Amygdala (tissue), 56 donors: Measurements from ENCODE around the gene ARIH2.

Experiments used
- DNase-seq, 56 donors: peaks; one replicate each; lab custom pipeline; 2025; lab: John Stamatoyannopoulos, UW

ARIH2 gene

GRCh38 chr3:48927928-48928327 is 9.3 kb downstream of the ARIH2 start:
- DNase-seq = no peak

GRCh38 chr3:48928679-48929078 is 10.0 kb downstream of the ARIH2 start:
- DNase-seq = no peak

- no peak for DNase-seq
These were observed 10.9 kb downstream of the ARIH2 start for GRCh38 chr3:48929358-48930035.

DNA sequence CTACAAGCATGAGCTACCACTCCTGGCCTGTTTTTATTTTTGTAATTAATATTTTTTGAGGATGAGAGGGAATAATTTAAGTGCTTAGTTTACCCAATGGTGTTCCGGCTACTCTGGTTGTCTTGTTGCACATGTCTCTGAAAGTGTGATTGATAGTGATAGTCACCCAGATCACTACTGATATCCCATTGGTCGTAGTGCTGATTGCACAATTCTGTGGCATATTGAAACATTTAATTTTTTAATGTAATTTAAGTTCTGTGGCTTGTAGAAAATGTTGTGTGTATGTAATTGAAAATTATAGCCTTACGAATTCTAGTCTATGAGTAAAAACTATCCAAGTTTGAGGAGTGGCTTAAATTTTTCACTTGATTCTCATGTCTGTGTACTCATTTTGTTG is 11.9 kb downstream of the ARIH2 start:
- no peak for DNase-seq

GRCh38 chr3:48931944-48932580 is 13.4 kb downstream of the ARIH2 start:
- DNase-seq = no peak

DNA sequence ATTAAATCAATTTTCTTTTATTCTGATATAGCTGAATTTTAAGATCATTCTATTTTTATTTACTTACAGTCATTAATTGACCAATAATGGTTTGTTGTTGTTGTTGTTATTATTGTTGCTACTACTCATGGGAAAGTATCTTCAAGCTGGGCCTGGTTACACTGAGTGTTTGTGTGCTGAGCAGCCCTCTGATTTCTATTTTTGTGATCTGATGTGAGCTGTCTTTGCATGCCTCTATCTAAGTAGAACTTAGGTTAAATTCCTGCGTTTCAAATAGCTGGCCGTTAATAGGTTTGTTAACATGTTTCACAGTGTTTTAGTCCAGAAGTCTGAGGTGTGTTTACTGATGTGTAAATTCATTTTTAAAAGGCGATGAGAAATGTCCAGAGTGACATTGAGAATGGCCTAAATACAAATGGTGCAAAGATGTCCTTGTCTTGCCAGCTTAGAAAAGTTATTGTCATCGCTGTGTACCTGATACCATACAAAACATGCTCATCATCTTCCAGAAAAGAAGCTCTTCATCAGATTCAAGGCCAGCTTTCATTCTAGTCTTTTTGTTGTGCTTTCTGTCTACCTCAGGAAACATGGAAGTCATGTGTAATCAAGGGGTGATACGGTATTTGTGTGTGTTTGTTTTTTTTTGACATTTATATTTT is 15.8 kb downstream of the ARIH2 start:
- no peak for DNase-seq

DNA sequence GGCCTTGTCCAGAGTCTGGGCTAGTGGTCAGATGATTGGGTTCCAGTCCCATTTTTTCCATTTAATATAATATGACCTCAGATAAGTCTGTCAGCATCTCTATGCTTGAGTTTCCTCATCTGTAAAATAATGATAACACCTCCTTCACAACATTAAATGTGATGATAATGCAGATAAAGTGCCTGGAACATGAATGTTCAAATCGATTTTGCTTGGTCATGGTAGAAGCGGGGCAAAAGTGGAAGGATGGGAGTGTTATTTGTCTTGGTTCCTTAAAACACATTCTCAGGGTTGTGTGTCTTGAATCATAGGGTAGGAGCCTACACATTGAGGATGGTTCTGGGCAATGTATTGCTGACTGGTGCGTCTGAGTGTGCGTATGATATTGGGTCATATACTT is 16.9 kb downstream of the ARIH2 start:
- no peak for DNase-seq

GRCh38 chr3:48938156-48938555 is 19.5 kb downstream of the ARIH2 start:
- no peak for DNase-seq

DNA sequence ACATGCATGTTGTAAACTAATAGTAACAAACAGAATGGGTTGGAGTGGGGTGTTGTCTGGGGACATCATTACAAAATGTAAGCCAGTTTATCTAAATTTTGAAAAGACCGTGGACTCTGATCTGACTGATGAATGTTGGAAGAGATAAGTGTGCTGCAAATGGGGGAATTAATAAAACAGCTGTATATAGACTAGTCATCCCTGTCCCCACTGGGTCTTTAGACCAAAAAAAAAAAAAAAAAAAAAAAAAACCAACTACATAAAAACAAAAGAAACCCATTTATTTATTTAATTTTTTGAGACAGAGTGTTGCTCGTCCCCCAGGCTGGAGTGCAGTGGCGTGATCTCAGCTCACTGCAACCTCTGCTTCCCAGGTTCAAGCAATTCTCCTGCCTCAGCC is 20.0 kb downstream of the ARIH2 start:
- no peak for DNase-seq

DNA sequence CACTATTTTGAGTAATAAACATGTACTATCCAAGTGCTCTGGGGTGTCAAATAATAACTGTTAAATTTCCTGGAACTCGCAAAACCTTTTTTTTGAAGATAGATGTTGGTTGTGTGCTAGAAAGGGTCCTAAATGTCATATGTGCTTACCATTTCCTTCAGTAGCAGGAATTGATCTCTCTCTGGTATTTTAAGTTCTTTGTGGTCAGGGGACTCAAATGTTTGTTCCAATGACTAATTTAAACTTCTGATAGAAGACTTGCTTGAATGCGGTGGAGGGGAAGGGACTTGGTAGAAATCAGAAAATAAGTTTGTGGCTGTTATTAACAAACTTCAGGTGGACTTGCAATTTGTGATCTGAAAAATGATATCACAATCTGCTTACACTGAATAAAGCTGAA is 26.8 kb downstream of the ARIH2 start:
- no peak for DNase-seq

GRCh38 chr3:48945891-48946549 is 27.4 kb downstream of the ARIH2 start:
- no peak for DNase-seq

GRCh38 chr3:48949376-48949717 is 30.7 kb downstream of the ARIH2 start:
- no peak for DNase-seq

DNA sequence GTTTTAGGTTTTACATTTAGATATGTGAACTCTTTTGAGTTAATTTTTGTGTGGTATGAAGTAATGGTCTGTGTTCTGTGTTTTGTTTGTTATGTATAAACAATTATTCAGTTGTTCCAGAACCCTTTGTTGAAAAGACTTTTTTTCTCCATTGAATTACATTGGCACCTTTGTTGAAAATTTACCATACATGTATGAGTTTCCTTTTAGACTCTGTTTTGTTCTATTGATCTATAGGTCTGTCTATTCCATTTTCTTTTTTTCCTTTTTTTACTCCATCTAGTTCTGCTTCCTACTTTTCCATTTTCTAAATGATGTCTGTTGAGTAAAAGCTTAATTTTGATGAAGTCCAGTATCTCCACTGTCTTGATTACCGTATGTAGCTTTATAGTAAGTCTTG is 31.4 kb downstream of the ARIH2 start:
- no peak for DNase-seq

DNA sequence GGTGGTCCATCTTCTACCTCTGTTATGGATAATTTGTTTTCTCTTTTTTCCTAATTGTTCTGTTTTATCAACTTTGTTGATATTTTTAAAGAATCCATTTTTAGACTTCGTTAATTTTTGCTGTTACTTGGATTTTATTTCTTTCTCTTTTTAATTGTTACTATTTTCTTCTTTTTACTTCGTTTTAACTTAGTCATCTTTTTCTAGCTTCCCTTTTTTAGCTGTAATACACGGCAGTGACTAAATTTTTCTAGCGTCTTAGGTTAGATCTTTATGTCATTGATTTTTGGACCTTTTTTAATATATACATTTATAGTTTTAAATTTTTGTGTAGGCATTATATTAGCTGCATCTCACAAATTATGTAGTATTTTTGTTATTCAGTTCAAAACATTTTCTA is 33.1 kb downstream of the ARIH2 start:
- DNase-seq = no peak

DNA sequence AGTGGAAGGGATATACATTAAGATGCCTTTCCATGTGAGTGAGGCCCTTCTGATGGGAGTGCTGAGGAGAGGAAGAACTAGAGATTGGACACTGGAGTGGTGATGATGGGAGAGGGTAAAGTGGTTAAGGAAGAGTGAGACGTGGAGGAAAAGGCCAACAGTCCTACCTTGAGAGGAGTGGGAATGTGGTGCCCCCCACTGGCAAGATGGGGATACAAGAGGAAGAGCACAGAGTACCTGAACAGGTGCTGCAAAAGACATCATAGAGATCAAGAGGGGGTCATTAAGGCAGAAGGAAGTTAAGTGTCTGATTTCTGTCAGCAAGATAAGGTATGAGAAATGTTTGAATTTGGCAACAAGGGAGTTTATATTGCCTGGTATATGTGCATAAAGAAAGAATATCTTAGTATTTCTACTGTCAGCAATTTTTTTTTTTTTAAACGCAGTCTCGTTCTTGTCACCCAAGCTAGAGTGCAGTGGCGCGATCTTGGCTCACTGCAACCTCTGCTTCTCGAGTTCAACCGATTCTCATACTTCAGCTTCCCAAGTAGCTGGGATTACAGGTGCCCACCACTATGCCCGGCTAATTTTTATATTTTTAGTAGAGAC is 34.0 kb downstream of the ARIH2 start:
- peak in 6 of 56 donors; percentile 2 to 26 (median 10) for DNase-seq

- no peak for DNase-seq
These were observed 38.5 kb downstream of the ARIH2 start for GRCh38 chr3:48957006-48957705.

- DNase-seq = no peak
These were observed 42.3 kb downstream of the ARIH2 start for GRCh38 chr3:48960841-48961413.

GRCh38 chr3:48962340-48962739 is 43.7 kb downstream of the ARIH2 start:
- DNase-seq = no peak

- no peak for DNase-seq
These were observed 44.3 kb downstream of the ARIH2 start for GRCh38 chr3:48962939-48963338.

DNA sequence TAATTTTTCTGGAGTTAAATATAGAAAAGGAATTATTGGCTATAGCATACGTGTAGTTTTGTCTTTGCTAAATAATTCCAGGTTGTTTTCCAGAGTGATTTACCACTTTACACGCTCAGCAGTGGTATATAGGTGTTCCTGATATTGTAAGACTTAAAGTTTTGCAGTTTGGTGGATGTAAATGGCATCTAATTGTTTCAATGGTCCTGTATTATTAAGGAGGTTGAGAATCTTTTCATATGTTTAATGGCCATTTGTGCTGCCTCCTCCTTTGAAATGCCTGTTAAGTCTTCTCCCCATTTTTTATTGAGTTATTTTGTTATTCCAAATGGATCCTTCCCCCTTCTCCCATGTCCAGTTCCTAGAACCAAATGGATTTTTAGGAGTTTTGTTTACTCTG is 44.9 kb downstream of the ARIH2 start:
- no peak for DNase-seq
